ENCODE data around the gene SDR42E2. TPM values are rescaled to one million over a fixed set of nuclear protein-coding genes. Genes with fewer than 3 reads are reported as not detected.

Gene SDR42E2
- polyA plus RNA-seq, 2 of the 4 experiments (the other 2 are of a cell fraction) = not detected

- H3K27ac ChIP-seq = no peak overlapping the region
- FAIRE-seq (no peak), ATAC-seq (no peak), DNase-seq (ENCODE audit: low read depth in 1 of 2, low spot score in 1 of 2) (no peak)
- POLR2A ChIA-PET = no interaction called here
- H3K4me1 ChIP-seq = no peaks in the 10 kb centered on the region
- H3K9me3 ChIP-seq = no peaks in the 10 kb centered on the region
- WGBS (ENCODE audit: missing lambda C conversion rate) = 5% methylated on average over 8 of the region's 8 CpGs
- CTCF ChIA-PET = interaction anchor here (0.5 to 1.4 kb wide), 2 partner anchors 40 to 50 kb away, joined by 3 to 5 read pairs; no protein-coding TSS in a partner anchor
- no peak overlapping the region for H3K4me2 ChIP-seq
- TF ChIP-seq NPAS2 (CRISPR knock-in tag; IDR thresholded peaks at IDR 0.05; ENCODE audit: borderline replicate concordance) (no peak), KDM5A (IDR thresholded peaks at IDR 0.05) (no peak), TFCP2L1 (CRISPR knock-in tag; IDR thresholded peaks at IDR 0.05) (no peak), PBX3 (IDR thresholded peaks at IDR 0.05) (no peak), CBX2 (IDR thresholded peaks at IDR 0.05; ENCODE audit: borderline replicate concordance, low read depth) (no peak), FOSL2 (IDR thresholded peaks at IDR 0.05) (no peak), FOSL2 (CRISPR knock-in tag; IDR thresholded peaks at IDR 0.05) (no peak), GATA3 (IDR thresholded peaks at IDR 0.05; ENCODE audit: borderline replicate concordance) (no peak), EP300 (IDR thresholded peaks at IDR 0.05) (no peak), FOSB (CRISPR knock-in tag; IDR thresholded peaks at IDR 0.05) (no peak), HES2 (IDR thresholded peaks at IDR 0.05) (no peak)
- no peak overlapping the region for H3K4me3 ChIP-seq
Observed at GRCh38 chr16:22138482-22138881, 23.8 kb upstream of the SDR42E2 start.

- H3K9me3 ChIP-seq = no peaks in the 10 kb centered on the region
- ATAC-seq (no peak), FAIRE-seq (no peak), DNase-seq (ENCODE audit: low read depth in 1 of 2, low spot score in 1 of 2) (no peak)
- WGBS (ENCODE audit: missing lambda C conversion rate) = 45% methylated on average over 3 of the region's 7 CpGs
- TF ChIP-seq E2F6 (IDR thresholded peaks at IDR 0.05; ENCODE audit: borderline replicate concordance, low read depth) (no peak), ZFP36 (IDR thresholded peaks at IDR 0.05; ENCODE audit: borderline replicate concordance, partially characterized antibody) (no peak), BHLHE40 (IDR thresholded peaks at IDR 0.05; ENCODE audit: low read depth, low read length) (no peak), PHF8 (IDR thresholded peaks at IDR 0.05; ENCODE audit: borderline replicate concordance, low read depth) (no peak), NR3C1 (IDR thresholded peaks at IDR 0.05) (no peak), SREBF2 (IDR thresholded peaks at IDR 0.05) (no peak), NFE2L2 (conservative IDR thresholded peaks at IDR 0.05; ENCODE audit: low read length) (no peak), HOXB5 (CRISPR knock-in tag; IDR thresholded peaks at IDR 0.05) (no peak), KDM1A (IDR thresholded peaks at IDR 0.05; ENCODE audit: low read depth) (no peak), SMC3 (IDR thresholded peaks at IDR 0.05) (no peak), ZC3H11A (IDR thresholded peaks at IDR 0.05) (no peak)
- POLR2A ChIA-PET = no interaction called here
- no peak overlapping the region for H3K27ac ChIP-seq
- H3K4me3 ChIP-seq = no peak overlapping the region
- CTCF ChIA-PET = interaction anchor here (1.3 kb wide), 1 partner anchor 40 kb away, joined by 3 read pairs; no protein-coding TSS in a partner anchor
- H3K4me1 ChIP-seq = no peaks in the 10 kb centered on the region
- no peak overlapping the region for H3K4me2 ChIP-seq
Observed at GRCh38 chr16:22139008-22139407, 23.3 kb upstream of the SDR42E2 start.

DNA sequence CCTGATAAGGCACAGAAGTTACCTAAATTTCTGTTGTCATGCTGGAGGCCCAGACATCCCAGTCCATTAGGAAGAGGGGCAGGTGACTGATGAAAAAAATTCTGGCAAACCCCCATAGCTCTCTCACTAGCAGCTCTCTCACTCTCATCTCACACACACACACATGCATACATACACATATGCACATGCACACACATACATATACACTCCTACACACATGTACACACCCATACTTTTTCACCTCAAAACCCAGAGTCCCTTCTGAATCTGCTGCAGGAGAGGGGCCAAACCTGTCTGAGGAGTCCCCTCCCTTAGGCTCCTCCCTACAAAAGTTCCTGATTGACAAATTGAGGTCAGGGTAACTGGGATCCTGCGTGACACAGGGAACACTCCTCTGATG lies 22.6 kb upstream of the SDR42E2 start:
- CTCF ChIA-PET = interaction anchor here (1.3 kb wide), 2 partner anchors 29 to 40 kb away, joined by 3 read pairs; no protein-coding TSS in a partner anchor
- Histone ChIP-seq H3K4me2 (no peak overlapping the region), H3K27ac (no peak overlapping the region), H3K9me3 (no peaks in the 10 kb centered on the region), H3K4me1 (no peaks in the 10 kb centered on the region), H3K4me3 (no peak overlapping the region)
- DNase-seq (ENCODE audit: low read depth in 1 of 2, low spot score in 1 of 2) = no peak
- POLR2A ChIA-PET = no interaction called here
- ATAC-seq = no peak
- WGBS (ENCODE audit: missing lambda C conversion rate) = 75% methylated on average over 1 of the region's 1 CpG
- no peak for FAIRE-seq
- TF ChIP-seq KDM5A (IDR thresholded peaks at IDR 0.05) (no peak), NFE2L2 (conservative IDR thresholded peaks at IDR 0.05; ENCODE audit: low read length) (no peak), NPAS2 (CRISPR knock-in tag; IDR thresholded peaks at IDR 0.05; ENCODE audit: borderline replicate concordance) (no peak), ZFP36 (IDR thresholded peaks at IDR 0.05; ENCODE audit: borderline replicate concordance, partially characterized antibody) (no peak), USF2 (IDR thresholded peaks at IDR 0.05) (no peak), SMC3 (IDR thresholded peaks at IDR 0.05) (no peak), MAX (IDR thresholded peaks at IDR 0.05) (no peak), EP300 (IDR thresholded peaks at IDR 0.05) (no peak), FOSL2 (IDR thresholded peaks at IDR 0.05) (no peak), FOSL2 (CRISPR knock-in tag; IDR thresholded peaks at IDR 0.05) (no peak), RNF2 (IDR thresholded peaks at IDR 0.05; ENCODE audit: borderline replicate concordance, low read depth) (no peak), RAD21 (conservative IDR thresholded peaks at IDR 0.05 in 1 of 2, IDR thresholded peaks at IDR 0.05 in 1 of 2) (no peak), CHD4 (IDR thresholded peaks at IDR 0.05; ENCODE audit: borderline replicate concordance) (no peak), JUN (IDR thresholded peaks at IDR 0.05) (no peak), ZC3H11A (IDR thresholded peaks at IDR 0.05) (no peak), CEBPB (IDR thresholded peaks at IDR 0.05) (no peak), E2F6 (IDR thresholded peaks at IDR 0.05; ENCODE audit: borderline replicate concordance, low read depth) (no peak)

All from A549 (cell line).